AG04449 (cell line): ENCODE measurements around the gene ALCAM.

Source experiments
- CTCF ChIA-PET: fragments of 350-600 bp; formaldehyde crosslinking; extraction: SDS; loops from one replicate; lab custom pipeline; 2021; ENCODE audit warnings: antibody characterized with exemption; lab: Yijun Ruan, JAX
- POLR2A ChIA-PET: fragments of 400-600, 350-600 bp; formaldehyde crosslinking; extraction: SDS; loops from one replicate; lab custom pipeline; 2020; ENCODE audit warnings: antibody characterized with exemption, inconsistent platforms; lab: Yijun Ruan, JAX
- DNase-seq: peaks from one replicate; pipeline ENCODE4 v3.0.0-alpha.2; 2010; ENCODE audit warnings: low read depth, low spot score
- H3K4me3 ChIP-seq: 2 replicates; pipeline ENCODE4 v1.5.1; 2011; ENCODE audit warnings: low read depth, mild to moderate bottlenecking, control low read depth, low read length
- CTCF ChIP-seq: IDR thresholded peaks from one replicate; pipeline ENCODE4 v1.5.1; 2011; ENCODE audit warnings: mild to moderate bottlenecking, moderate library complexity, low read length, control low read depth, inconsistent platforms; ENCODE audit not compliant: insufficient read depth; ENCODE audit errors: missing control alignments

Gene ALCAM

DNA sequence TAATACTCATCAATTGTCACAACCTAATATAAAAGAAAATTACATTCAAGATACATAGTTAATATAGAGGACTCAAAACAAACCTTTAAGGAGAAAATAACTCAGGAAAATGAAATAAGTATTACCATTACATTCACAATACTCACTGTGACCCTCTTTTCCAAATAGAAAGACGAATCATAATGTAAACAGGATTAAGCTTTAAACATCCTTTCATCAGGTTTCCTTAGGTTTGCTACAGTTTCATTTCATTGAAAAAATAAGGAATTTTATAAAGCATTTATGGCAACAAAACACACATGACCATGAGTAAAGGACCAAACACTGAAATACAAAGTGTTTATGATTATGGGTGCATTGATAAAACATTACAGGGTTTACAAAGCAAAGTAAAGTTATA, 162.7 kb downstream of the ALCAM start:
- POLR2A ChIA-PET = no interaction called here
- H3K4me3 ChIP-seq = no peak overlapping the region
- no peak for DNase-seq
- no peak for TF ChIP-seq CTCF
- CTCF ChIA-PET = interaction anchor here (7.7 kb wide), 1 partner anchor 12 kb away, joined by 60 read pairs; no protein-coding TSS in a partner anchor

- ChIA-PET CTCF (interaction anchor here (7.7 kb wide), 1 partner anchor 15 kb away, joined by 60 read pairs; no protein-coding TSS in a partner anchor), POLR2A (no interaction called here)
- no peak for DNase-seq
- no peak for TF ChIP-seq CTCF
- no peak overlapping the region for H3K4me3 ChIP-seq
These were observed 165.5 kb downstream of the ALCAM start for GRCh38 chr3:105532251-105532650.

DNA sequence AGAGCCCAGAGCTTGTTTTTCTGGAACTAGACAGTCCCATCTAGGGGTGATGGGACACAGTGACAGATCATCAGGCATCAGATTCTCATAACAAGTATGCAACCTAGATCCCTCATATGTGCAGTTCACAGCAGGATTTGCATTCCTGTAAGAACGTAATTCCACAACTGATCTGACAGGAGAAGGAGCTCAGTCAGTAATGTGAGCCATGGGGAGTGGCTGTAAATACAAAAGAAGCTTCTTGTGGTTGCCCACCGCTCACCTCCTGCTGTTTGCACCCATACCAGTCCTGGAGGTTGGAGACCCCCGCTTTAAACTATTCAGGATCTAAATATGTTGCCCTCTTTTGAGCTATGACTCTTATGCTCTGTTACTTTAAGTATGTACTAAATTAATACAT, 167.3 kb downstream of the ALCAM start:
- CTCF ChIA-PET = interaction anchor here (1.3 kb wide), 1 partner anchor 146 kb away, joined by 4 read pairs; no protein-coding TSS in a partner anchor
- no peak for DNase-seq
- POLR2A ChIA-PET = interaction anchor here (0.6 kb wide), 1 partner anchor 21 kb away, joined by 3 read pairs; no protein-coding TSS in a partner anchor
- no peak overlapping the region for H3K4me3 ChIP-seq
- TF ChIP-seq CTCF = no peak

GRCh38 chr3:105534491-105534890, 167.8 kb downstream of the ALCAM start:
- no peak for DNase-seq
- ChIA-PET POLR2A (no interaction called here), CTCF (interaction anchor here (1.1 to 1.3 kb wide), 2 partner anchors 16 to 146 kb away, joined by 4 to 5 read pairs; no protein-coding TSS in a partner anchor)
- TF ChIP-seq CTCF = no peak
- no peak overlapping the region for H3K4me3 ChIP-seq

GRCh38 chr3:105537371-105538080, 170.8 kb downstream of the ALCAM start:
- no peak for TF ChIP-seq CTCF
- POLR2A ChIA-PET = no interaction called here
- CTCF ChIA-PET = no interaction called here
- H3K4me3 ChIP-seq = no peak overlapping the region
- DNase-seq = no peak

GRCh38 chr3:105538483-105538882, 171.8 kb downstream of the ALCAM start:
- no peak overlapping the region for H3K4me3 ChIP-seq
- no peak for TF ChIP-seq CTCF
- CTCF ChIA-PET = no interaction called here
- DNase-seq = no peak
- POLR2A ChIA-PET = no interaction called here
